GM18861 (cell line): Measurements from ENCODE around the gene MAGOHB.
"Not testable (repeated sequence)": the region's sequence is repeated elsewhere in the genome, so short reads cannot be mapped to it uniquely, and the experiment has no call there.

Experiments
- ATAC-seq: cut with Tn5 transposase; IDR thresholded peaks from one replicate; pipeline ENCODE4 v1.9.1; 2021; ENCODE audit not compliant: unreplicated experiment

MAGOHB gene

DNA sequence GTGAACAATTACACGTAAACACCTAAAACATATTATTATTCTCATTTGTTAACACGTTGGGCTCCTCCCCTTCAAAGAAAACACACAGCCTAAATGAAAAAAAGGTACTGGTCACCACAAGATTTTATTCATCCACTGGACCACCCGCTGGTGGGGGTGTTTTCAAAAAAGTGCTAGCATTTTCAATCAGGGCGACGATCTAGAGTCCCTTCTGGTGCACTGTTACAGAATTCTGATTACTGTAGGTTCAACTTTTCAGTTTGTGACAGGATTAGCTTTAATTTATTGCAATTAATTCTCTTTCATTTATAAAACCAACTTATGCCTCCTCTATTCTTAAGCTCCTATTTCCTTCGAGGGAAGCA, 443 bp downstream of the MAGOHB start:
- peak; percentile 7 for ATAC-seq

GRCh38 chr12:10612110-10612509, 1.3 kb downstream of the MAGOHB start:
- ATAC-seq = no peak

GRCh38 chr12:10611258-10611657, 2.2 kb downstream of the MAGOHB start:
- not testable (repeated sequence) for ATAC-seq

GRCh38 chr12:10610188-10610587, 3.2 kb downstream of the MAGOHB start:
- no peak for ATAC-seq

- ATAC-seq = no peak
These were observed 5.4 kb downstream of the MAGOHB start for GRCh38 chr12:10607885-10608458.

- no peak for ATAC-seq
These were observed 11.5 kb downstream of the MAGOHB start for GRCh38 chr12:10601860-10602259.

GRCh38 chr12:10600988-10601387, 12.4 kb downstream of the MAGOHB start:
- no peak for ATAC-seq

DNA sequence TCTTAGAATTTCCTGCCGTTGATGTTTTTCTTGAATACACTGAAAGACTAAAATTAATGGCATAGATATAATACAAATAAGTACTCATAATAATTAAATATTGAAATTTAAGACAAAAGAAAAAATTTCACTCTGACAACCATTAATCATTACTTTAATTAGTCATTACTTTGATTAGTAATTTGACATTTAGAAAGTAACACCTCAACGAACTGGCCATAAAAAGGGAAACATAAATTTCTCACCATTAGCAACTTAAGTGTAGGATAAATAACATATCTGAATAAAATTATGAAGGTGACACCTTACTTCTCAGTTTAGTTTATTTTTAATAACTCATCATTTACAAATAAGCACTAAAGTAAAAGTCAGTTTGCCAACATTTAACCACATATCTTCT, 17.5 kb downstream of the MAGOHB start:
- no peak for ATAC-seq

- no peak for ATAC-seq
These were observed 22.4 kb downstream of the MAGOHB start for GRCh38 chr12:10590966-10591365.

DNA sequence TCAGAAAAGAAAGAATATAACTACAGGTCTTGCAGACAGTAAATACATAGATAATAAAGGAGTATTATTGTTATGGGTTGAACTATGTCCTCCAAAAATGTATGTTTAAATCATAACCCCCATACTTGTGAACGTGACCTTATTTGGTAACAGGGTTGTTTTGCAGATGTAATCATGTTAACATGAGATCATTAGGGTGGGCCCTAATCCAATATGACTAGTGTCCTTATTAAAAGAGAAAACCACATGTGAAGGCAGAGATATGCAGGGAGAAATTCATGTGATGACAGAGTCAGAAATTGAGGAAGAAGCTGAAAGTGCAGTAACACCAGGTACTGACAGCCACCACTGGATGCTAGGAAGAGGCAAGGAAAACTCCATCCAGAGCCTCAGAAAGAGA, 29.0 kb downstream of the MAGOHB start:
- no peak for ATAC-seq

- ATAC-seq = no peak
These were observed 30.7 kb downstream of the MAGOHB start for GRCh38 chr12:10582704-10583103.

DNA sequence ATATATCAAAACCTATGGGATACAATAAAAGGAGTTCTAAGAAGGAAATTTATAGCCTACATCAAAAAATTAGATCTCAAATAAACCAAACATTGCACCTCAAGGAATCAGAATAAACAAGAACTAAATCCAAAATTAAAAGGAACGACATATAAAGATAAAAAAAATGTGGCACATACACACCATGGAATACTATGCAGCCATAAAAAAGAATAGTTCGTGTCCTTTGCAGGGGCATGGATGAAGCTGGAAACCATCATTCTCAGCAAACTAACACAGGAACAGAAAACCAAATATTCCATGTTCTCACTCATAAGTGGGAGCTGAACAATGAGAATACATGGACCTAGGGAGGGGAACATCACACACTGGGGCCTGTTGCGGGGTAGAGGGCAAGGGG, 31.3 kb downstream of the MAGOHB start:
- not testable (repeated sequence) for ATAC-seq

GRCh38 chr12:10574307-10574706, 39.1 kb downstream of the MAGOHB start:
- ATAC-seq = no peak

- not testable (repeated sequence) for ATAC-seq
These were observed 41.4 kb downstream of the MAGOHB start for GRCh38 chr12:10572021-10572490.

GRCh38 chr12:10571141-10571540, 42.3 kb downstream of the MAGOHB start:
- no peak for ATAC-seq

GRCh38 chr12:10567813-10568212, 45.6 kb downstream of the MAGOHB start:
- ATAC-seq = no peak

- no peak for ATAC-seq
These were observed 49.4 kb downstream of the MAGOHB start for GRCh38 chr12:10563966-10564365.

DNA sequence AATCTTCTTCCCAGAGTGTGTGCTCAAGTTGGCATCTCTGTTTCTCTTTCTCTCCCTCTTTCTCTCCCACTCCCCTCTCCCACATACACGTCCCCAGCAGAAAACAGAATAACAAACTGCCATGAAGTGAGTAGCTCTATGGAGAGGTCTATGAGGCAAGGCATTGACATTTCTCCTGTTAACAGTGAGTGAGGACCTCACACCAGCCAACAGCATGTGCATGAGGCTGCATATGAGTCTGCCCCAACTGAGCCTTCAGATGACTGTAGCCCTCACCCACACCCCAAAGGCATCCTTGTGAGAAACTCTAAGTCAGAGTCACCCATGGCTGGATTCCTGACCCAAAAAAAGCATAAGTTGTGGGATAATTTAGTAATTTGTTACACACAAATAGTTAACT, 50.4 kb downstream of the MAGOHB start:
- no peak for ATAC-seq

DNA sequence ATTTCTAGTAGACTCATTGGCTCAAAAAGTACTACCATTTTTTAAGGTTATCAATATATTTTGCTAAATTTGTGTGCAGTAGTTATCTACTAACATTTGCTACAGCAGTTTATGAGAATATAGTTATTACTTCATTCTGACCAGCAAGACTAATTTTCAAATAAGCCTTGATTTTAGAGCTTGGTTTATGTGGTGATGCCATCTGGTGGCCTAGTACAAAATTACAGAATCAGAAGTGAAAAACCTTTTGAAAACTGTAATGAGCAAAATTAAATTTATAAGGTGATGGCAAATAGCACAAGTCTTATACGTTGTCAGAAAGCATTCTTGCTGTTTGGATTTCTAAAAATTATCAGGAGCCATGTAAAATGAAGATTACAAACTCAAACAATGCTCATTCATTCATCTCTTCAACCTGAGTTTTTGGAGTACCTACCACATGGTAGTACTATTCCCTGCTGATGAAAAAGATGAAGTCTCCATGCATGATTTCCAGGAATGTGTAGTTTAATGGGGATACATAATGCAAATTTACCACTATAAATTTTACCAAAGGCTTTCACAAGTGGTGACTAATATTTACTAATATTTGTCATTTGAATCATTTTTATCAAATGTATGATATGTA, 51.0 kb downstream of the MAGOHB start:
- no peak for ATAC-seq

DNA sequence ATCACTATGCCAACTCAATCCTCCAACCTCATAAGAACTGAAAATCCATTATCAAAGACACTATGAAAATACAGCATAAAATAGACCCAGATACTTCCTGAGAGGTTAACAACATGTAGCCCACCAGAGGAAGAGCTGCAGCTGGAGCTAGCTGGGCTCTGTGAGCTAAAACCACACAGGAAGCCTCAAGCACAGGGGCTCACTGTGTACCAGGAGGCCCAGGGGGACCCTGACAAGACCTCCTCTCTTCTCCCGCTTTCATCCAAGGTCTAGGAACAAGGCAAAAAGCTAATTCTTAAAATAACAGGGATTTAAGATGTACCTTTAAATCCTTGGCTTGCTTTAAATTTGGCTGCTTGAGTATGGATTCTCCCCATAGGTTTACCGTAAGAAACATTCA, 54.2 kb downstream of the MAGOHB start:
- no peak for ATAC-seq

GRCh38 chr12:10558789-10559188, 54.6 kb downstream of the MAGOHB start:
- ATAC-seq = no peak

DNA sequence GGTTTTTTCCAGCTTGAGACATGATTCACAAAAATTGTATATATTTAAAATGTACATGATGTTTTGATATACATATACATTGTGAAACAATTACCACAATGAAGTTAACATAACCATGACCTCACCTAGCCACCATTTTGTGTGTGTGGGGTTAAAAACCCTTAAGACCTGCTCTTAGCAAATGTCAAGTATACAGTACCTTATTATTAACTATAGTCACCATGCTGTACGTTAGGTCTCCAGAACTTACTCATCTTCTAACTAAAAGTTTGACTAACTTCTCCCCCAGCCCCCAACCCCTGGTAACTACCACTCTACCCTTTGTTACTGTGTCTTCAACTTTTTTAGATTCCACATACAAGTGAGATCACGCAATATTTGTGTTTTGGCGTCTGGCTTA, 55.1 kb downstream of the MAGOHB start:
- ATAC-seq = no peak

GRCh38 chr12:10557766-10558165, 55.6 kb downstream of the MAGOHB start:
- no peak for ATAC-seq
